K562 (cell line): ENCODE measurements around the gene RABL6. TPM values are rescaled to one million over a fixed set of nuclear protein-coding genes. Genes with fewer than 3 reads are reported as not detected.

Experiments
- ATAC-seq: fragments of 200-7000 bp; cut with Tn5 transposase; 3 replicates; pipeline ENCODE4 v1.9.1; 2020; ENCODE audit warnings: moderate library complexity
- BruUV-seq: library from RNA; stranded (reverse); fragments of 400-500 nt; replicated peaks from 2 replicates; lab custom pipeline; 2021; lab: Mats Ljungman, UMichigan
- CTCF ChIA-PET: fragments of 300-600 bp; formaldehyde crosslinking; extraction: SDS; loops from one replicate; lab custom pipeline; 2021; ENCODE audit warnings: low intra/inter-chr PET ratio; lab: Yijun Ruan, JAX
- POLR2A ChIA-PET: fragments of 300-600, 350-650 bp; sonication (Branson Sonifier 250); formaldehyde crosslinking; extraction: SDS; loops from one replicate; lab custom pipeline; 2021; ENCODE audit warnings: antibody characterized with exemption, inconsistent platforms; lab: Yijun Ruan, JAX
- DNase-seq, 4 experiments: peaks; one replicate each; pipeline versions ENCODE4 v3.0.0 to v3.0.0-alpha.2; 2011 to 2018; ENCODE audit warnings: low spot score in 3 of 4, mixed read lengths in 3 of 4; ENCODE audit errors: extremely low read depth in 1 of 4
- FAIRE-seq: peaks from 2 replicates; lab custom pipeline; 2011; peaks lifted over from hg19 to GRCh38; lab: Jason Lieb, UNC
- H2AFZ ChIP-seq: 2 replicates; pipeline ENCODE4 v1.6.0; 2011; ENCODE audit warnings: low read depth, low read length, control low read depth, inconsistent platforms
- H3K27ac ChIP-seq: fragments of 200-600 bp; 3 replicates; pipeline ENCODE4 v1.8.0; 2011; ENCODE audit warnings: low read depth, mild to moderate bottlenecking, control low read depth, inconsistent platforms, low read length, moderate library complexity, mixed read lengths; ENCODE audit errors: extremely low read depth
- H3K27me3 ChIP-seq, 2 experiments: fragments of 300-600 bp in 1 of 2; 2 replicates in 1 of 2; 3 replicates in 1 of 2; pipeline versions ENCODE4 v1.6.0 to v1.8.0; 2011; ENCODE audit warnings: inconsistent platforms in 2 of 2, low read length in 2 of 2, mild to moderate bottlenecking in 1 of 2, mixed read lengths in 1 of 2, moderate library complexity in 1 of 2; ENCODE audit not compliant: control insufficient read depth in 2 of 2, insufficient read depth in 2 of 2
- H3K36me3 ChIP-seq: fragments of 300-600 bp; 3 replicates; pipeline ENCODE4 v1.8.0; 2011; ENCODE audit warnings: mild to moderate bottlenecking, low read length, inconsistent platforms; ENCODE audit not compliant: control insufficient read depth, insufficient read depth
- H3K4me1 ChIP-seq, 2 experiments: fragments of 200-600 bp in 1 of 2; replicated peaks in 1 of 2; 2 replicates in 1 of 2; 3 replicates in 1 of 2; pipeline versions ENCODE4 v1.5.1 to v1.8.0; 2011; ENCODE audit warnings: inconsistent platforms in 2 of 2, low read length in 2 of 2, mild to moderate bottlenecking in 1 of 2, mixed read lengths in 1 of 2, moderate library complexity in 1 of 2; ENCODE audit not compliant: control insufficient read depth in 2 of 2, insufficient read depth in 2 of 2
- H3K4me2 ChIP-seq: 2 replicates; pipeline ENCODE4 v1.6.1; 2011; ENCODE audit warnings: low read length, control low read depth, inconsistent platforms, mixed read lengths; ENCODE audit not compliant: insufficient read depth
- H3K4me3 ChIP-seq: fragments of 200-600 bp; sonication (generic), shearing (Covaris generic); 2 replicates; pipeline ENCODE4 v1.5.1; 2016; ENCODE audit warnings: control low read depth, inconsistent platforms
- H3K79me2 ChIP-seq: fragments of 200-600 bp; 3 replicates; pipeline ENCODE4 v1.8.0; 2011; ENCODE audit warnings: low read length, inconsistent platforms; ENCODE audit not compliant: control insufficient read depth, insufficient read depth
- H3K9ac ChIP-seq, 2 experiments: 2 replicates each; pipeline versions ENCODE4 v1.6.0 to v1.6.1; 2011; ENCODE audit warnings: low read depth in 2 of 2, low read length in 2 of 2, control low read depth in 1 of 2, inconsistent platforms in 1 of 2, mild to moderate bottlenecking in 1 of 2, mixed read lengths in 1 of 2; ENCODE audit not compliant: insufficient read depth in 1 of 2
- H3K9me1 ChIP-seq: one replicate; pipeline ENCODE4 v1.6.0; 2011; ENCODE audit warnings: inconsistent platforms, mild to moderate bottlenecking, low read length, moderate library complexity; ENCODE audit not compliant: control insufficient read depth, insufficient read depth
- H3K9me3 ChIP-seq: replicated peaks from 2 replicates; pipeline ENCODE4 v1.5.1; 2011; ENCODE audit warnings: low read depth, low read length, inconsistent platforms; ENCODE audit not compliant: control insufficient read depth, insufficient read depth
- H4K20me1 ChIP-seq: replicated peaks from 2 replicates; pipeline ENCODE4 v1.6.1; 2011; ENCODE audit warnings: low read length, inconsistent platforms, mixed read lengths; ENCODE audit not compliant: control insufficient read depth, insufficient read depth
- CTCF ChIP-seq, 3 experiments: IDR thresholded peaks in 2 of 3; conservative IDR thresholded peaks in 1 of 3; 2 replicates each; pipeline ENCODE4 v1.5.1; 2011 to 2012; ENCODE audit warnings: low read length in 3 of 3, mild to moderate bottlenecking in 3 of 3, control low read depth in 2 of 3, improper control_type of control experiment in 1 of 3, inconsistent platforms in 1 of 3, low read depth in 1 of 3, mixed read lengths in 1 of 3, moderate library complexity in 1 of 3; ENCODE audit not compliant: insufficient read depth in 2 of 3
- NR2C1 ChIP-seq, 2 experiments: fragments of 450-650 bp; IDR thresholded peaks; 2 replicates each; pipeline ENCODE4 v1.6.1; 2017; ENCODE audit warnings: mild to moderate bottlenecking in 2 of 2, antibody characterized with exemption in 1 of 2, inconsistent platforms in 1 of 2, missing compliant biosample characterization in 1 of 2, missing genetic modification characterization in 1 of 2
- WGBS: fragments of 100-300 bp; shearing (Covaris generic); methylation state at CpG from one replicate; pipeline ENCODE4 v1.1.6; 2016; ENCODE audit warnings: low coverage, mixed read lengths; ENCODE audit not compliant: insufficient coverage; ENCODE audit errors: missing lambda C conversion rate; 5-methylcytosine and 5-hydroxymethylcytosine counted together
- in situ Hi-C: fragments of 300-500 bp; cut with MboI; formaldehyde crosslinking; loops from 4 replicates; pipeline ENCODE4 v1.15.0; 2018; ENCODE audit warnings: inconsistent platforms, mixed read lengths
- intact Hi-C: fragments of 100-400 bp; cut with micrococcal nuclease; formaldehyde crosslinking; loops from 2 replicates; pipeline ENCODE4 v1.14.2; 2022
- polyA plus RNA-seq, 8 experiments: library from polyadenylated mRNA; depleted of rRNA in 4 of 8; stranded (reverse) in 5 of 8; unstranded in 3 of 8; fragments of >200 nt; fragmentation: Nextera tagmentation in 2 of 8; fragmentation: Illumina TruSeq in 1 of 8; extraction: Ambion mirVana in 2 of 8; extraction: Trizol in 1 of 8; gene quantifications; 2 replicates each; pipeline versions ENCODE4 v1.2.1 to v1.2.3, GENCODE V29; 2011 to 2014; ENCODE audit warnings: inconsistent platforms in 1 of 8, missing spikeins in 1 of 8
- total RNA-seq, 7 experiments: library from RNA; depleted of rRNA in 6 of 7; stranded (reverse); fragments of >200 nt in 6 of 7; fragmentation: Illumina TruSeq in 2 of 7; extraction: Trizol in 2 of 7; gene quantifications; 2 replicates each; pipeline versions ENCODE4 v1.2.1 to v1.2.3, GENCODE V29; 2011 to 2021; ENCODE audit warnings: low replicate concordance in 1 of 7

RABL6 gene
- total and polyA plus RNA-seq, 9 of the 15 experiments (the other 6 are each of a cell fraction or from before 2014, with no cell fraction given) = 5.6 to 181 (median 84.5) TPM

- intact Hi-C loops (no loop called here), in situ Hi-C loops (no loop called here)
- Histone ChIP-seq H4K20me1 (no peaks in the 10 kb centered on the region), H3K9me1 (no peaks in the 10 kb centered on the region), H3K36me3 (peaks cover 34% of the 10 kb centered on the region), H3K4me1 (peaks cover 23 to 58% of the 10 kb centered on the region in 2 experiments), H3K9me3 (no peaks in the 10 kb centered on the region), H3K4me2 (peak overlapping the region; percentile 94), H3K4me3 (peak overlapping the region; percentile 97), H2AFZ (no peak overlapping the region), H3K27me3 (no peaks in the 10 kb centered on the region), H3K9ac (peak overlapping the region; percentile 77 to 99), H3K79me2 (peaks cover 54% of the 10 kb centered on the region), H3K27ac (no peak overlapping the region; the same call in 1 of the 3 replicates)
- BruUV-seq = no TSS peak
- CTCF ChIA-PET = no interaction called here
- ATAC-seq = peak; percentile 3; the same call in 1 of the 3 replicates
- TF ChIP-seq CTCF (IDR thresholded peaks at IDR 0.05 in 2 of 3, conservative IDR thresholded peaks at IDR 0.05 in 1 of 3; ENCODE audit: insufficient read depth in 2 of 3, low read depth in 1 of 3, low read length in 3 of 3) (0 out of 6 replicates have a peak, but pooled peaks of 1 of the 3 experiments have one; percentile 0), NR2C1 (IDR thresholded peaks at IDR 0.05) (no peak), NR2C1 (tag; IDR thresholded peaks at IDR 0.05) (no peak)
- FAIRE-seq = no peak
- no peak for DNase-seq
- POLR2A ChIA-PET = interaction anchor here (0.6 to 3.6 kb wide), 9 partner anchors 11 to 434 kb away, joined by 3 to 14 read pairs (median 3); partner anchors contain the start of gene TUBB4B
- WGBS = 40% methylated on average over 23 of the region's 25 CpGs
Observed at GRCh38 chr9:136806631-136807201, 1.0 kb upstream of the RABL6 start.
